Naive B cell (primary cell): ENCODE measurements around the gene TTBK2. TPM values are rescaled to one million over a fixed set of nuclear protein-coding genes. Genes with fewer than 3 reads are reported as not detected.
"Not testable (repeated sequence)": the region's sequence is repeated elsewhere in the genome, so short reads cannot be mapped to it uniquely, and the experiment has no call there.

Experiments
- ATAC-seq, 2 donors: fragments of 150-1000 bp; cut with Tn5 transposase; 2 replicates each; pipeline ENCODE4 v1.10.0; 2021; ENCODE audit warnings: low read depth in 2 of 2, mild to moderate bottlenecking in 2 of 2, moderate library complexity in 2 of 2
- DNase-seq: peaks from one replicate; pipeline ENCODE4 v3.0.0; 2022
- H3K27ac Mint-ChIP-seq, 6 donors: one replicate each; pipeline ENCODE4 v1.8.0; 2020 to 2022; ENCODE audit warnings: mild to moderate bottlenecking in 6 of 6, mixed read lengths in 6 of 6, moderate library complexity in 5 of 6, inconsistent platforms in 2 of 6
- H3K27me3 Mint-ChIP-seq, 3 donors: one replicate each; pipeline ENCODE4 v1.8.0; 2021 to 2022; ENCODE audit warnings: mixed read lengths in 3 of 3, mild to moderate bottlenecking in 1 of 3
- H3K36me3 Mint-ChIP-seq, 2 donors: one replicate each; pipeline ENCODE4 v1.8.0; 2020 to 2022; ENCODE audit warnings: mixed read lengths in 2 of 2, inconsistent platforms in 1 of 2, mild to moderate bottlenecking in 1 of 2
- H3K4me1 Mint-ChIP-seq, 3 donors: one replicate each; pipeline ENCODE4 v1.8.0; 2020 to 2022; ENCODE audit warnings: mixed read lengths in 3 of 3, inconsistent platforms in 1 of 3, mild to moderate bottlenecking in 1 of 3, moderate library complexity in 1 of 3
- H3K4me3 Mint-ChIP-seq, 8 donors: one replicate each; pipeline ENCODE4 v1.8.0; 2020 to 2022; ENCODE audit warnings: mild to moderate bottlenecking in 8 of 8, mixed read lengths in 8 of 8, moderate library complexity in 8 of 8, inconsistent platforms in 2 of 8
- H3K9me3 Mint-ChIP-seq, 7 donors: one replicate each; pipeline ENCODE4 v1.8.0; 2020 to 2022; ENCODE audit warnings: mixed read lengths in 7 of 7, mild to moderate bottlenecking in 5 of 7, inconsistent platforms in 2 of 7, moderate library complexity in 1 of 7
- polyA plus RNA-seq, 6 donors: library from polyadenylated mRNA; unstranded; fragments of 300-500 nt; fragmentation: Illumina TruSeq; gene quantifications; one replicate each; pipeline ENCODE4 v1.2.3, GENCODE V29; 2021; ENCODE audit warnings: low read depth in 6 of 6

Gene TTBK2
- polyA plus RNA-seq, 6 donors from 2014 or later = 5.7 to 12.0 (median 10.4) TPM

DNA sequence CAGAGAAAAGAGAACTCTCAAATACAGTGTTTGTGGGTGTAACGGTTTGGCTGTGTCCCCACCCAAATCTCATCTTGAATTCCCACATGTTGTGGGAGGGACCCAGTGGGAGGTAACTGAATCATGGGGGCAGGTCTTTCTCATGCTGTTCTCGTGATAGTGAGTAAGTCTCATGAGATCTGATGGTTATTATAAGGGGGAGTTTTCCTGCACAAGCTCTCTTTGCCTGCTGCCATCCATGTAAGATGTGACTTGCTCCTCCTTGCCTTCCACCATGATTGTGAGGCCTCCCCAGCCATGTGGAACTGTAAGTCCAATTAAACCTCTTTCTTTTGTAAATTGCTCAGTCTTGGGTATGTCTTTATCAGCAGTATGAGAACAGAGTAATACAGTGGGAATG, 158.8 kb downstream of the TTBK2 start:
- not testable (repeated sequence) for H3K4me1 Mint-ChIP-seq, H3K27me3 Mint-ChIP-seq, H3K27ac Mint-ChIP-seq, DNase-seq, ATAC-seq, H3K4me3 Mint-ChIP-seq
- Mint-ChIP-seq H3K36me3 (peaks cover 43 to 51% of the 10 kb centered on the region in 2 donors), H3K9me3 (peaks cover 5 to 49% (median 44%) of the 10 kb centered on the region in 7 donors)

DNA sequence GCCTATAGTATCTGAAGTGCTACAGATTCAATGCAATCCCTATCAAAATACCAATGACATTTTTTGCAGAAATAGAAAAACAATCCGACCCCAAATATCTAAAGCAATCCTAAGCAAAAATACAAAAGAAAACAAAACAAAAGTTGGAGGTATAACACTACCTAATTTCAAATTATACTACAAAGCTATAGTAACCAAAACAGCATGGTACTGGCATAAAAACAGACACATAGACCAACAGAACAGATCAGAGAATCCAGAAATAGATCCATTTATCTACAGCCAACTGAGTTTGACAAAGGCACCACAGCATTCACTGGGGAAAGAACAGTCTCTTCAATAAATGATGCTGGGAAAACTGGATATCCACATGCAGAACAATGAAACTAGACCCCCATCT, 159.8 kb downstream of the TTBK2 start:
- DNase-seq = no peak
- H3K27ac Mint-ChIP-seq = no peak overlapping the region
- peaks cover 40 to 41% of the 10 kb centered on the region in 2 donors for H3K36me3 Mint-ChIP-seq
- ATAC-seq = no peak
- no peaks in the 10 kb centered on the region for H3K27me3 Mint-ChIP-seq
- peaks cover 5 to 40% (median 33%) of the 10 kb centered on the region in 7 donors for H3K9me3 Mint-ChIP-seq
- H3K4me1 Mint-ChIP-seq = peaks cover 0 to 5% (median 0%) of the 10 kb centered on the region in 3 donors
- peak overlapping the region in 1 of 8 donors; percentile 61 for H3K4me3 Mint-ChIP-seq

DNA sequence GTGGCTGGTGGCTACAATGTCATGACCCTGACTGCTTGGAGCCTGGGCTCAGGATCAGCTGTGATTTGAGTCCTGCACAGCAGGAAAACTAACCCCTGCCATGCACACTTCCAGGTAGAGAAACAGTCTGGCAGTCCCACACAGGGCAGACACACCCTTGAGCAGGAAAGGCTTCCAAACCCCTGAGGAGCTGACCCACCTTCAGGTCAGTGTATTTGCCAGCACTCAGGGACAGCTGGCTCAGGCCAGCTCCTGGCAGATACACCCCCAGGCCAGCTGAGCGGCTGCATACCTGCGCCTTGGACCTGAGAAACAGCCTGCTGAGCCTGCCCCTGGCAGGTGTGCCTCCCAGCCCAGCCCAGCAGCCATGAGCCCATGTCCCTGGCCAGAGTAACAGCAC, 161.5 kb downstream of the TTBK2 start:
- ATAC-seq = no peak

DNA sequence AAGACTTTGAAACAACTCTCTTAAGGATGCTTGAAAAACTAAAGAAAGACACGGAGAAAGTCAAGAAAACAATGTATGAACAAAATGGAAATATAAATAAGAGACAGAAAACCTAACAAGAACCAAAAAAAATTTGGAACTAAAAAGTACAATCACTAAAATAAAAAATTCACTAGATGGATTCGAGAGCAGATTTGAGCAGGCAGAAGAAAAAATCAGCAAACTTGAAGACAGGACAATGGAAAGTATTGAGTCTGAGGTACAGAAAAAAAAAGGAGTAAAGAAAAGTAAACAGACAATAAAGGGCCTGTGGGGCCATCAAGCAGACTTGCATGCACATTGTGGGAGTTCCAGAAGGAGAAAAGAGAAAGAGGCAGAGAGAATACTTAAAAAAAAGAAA, 170.3 kb downstream of the TTBK2 start:
- H3K27ac Mint-ChIP-seq = peak overlapping the region in 1 of 6 donors; percentile 64
- H3K4me1 Mint-ChIP-seq = peaks cover 0 to 1% (median 0%) of the 10 kb centered on the region in 3 donors
- H3K9me3 Mint-ChIP-seq = peaks cover 5 to 23% (median 9%) of the 10 kb centered on the region in 7 donors
- peaks cover 40 to 46% of the 10 kb centered on the region in 2 donors for H3K36me3 Mint-ChIP-seq
- DNase-seq (no peak), ATAC-seq (no peak)
- no peaks in the 10 kb centered on the region for H3K27me3 Mint-ChIP-seq
- no peak overlapping the region for H3K4me3 Mint-ChIP-seq

More for the DNA sequence above, 161.5 kb downstream of the TTBK2 start:
- peaks cover 0 to 5% (median 0%) of the 10 kb centered on the region in 3 donors for H3K4me1 Mint-ChIP-seq
- H3K27ac Mint-ChIP-seq = no peak overlapping the region
- H3K27me3 Mint-ChIP-seq = no peaks in the 10 kb centered on the region
- DNase-seq = no peak
- H3K36me3 Mint-ChIP-seq = peaks cover 29% of the 10 kb centered on the region in 2 donors
- H3K4me3 Mint-ChIP-seq = no peak overlapping the region
- peaks cover 0 to 33% (median 27%) of the 10 kb centered on the region in 7 donors for H3K9me3 Mint-ChIP-seq

- ATAC-seq (no peak), DNase-seq (no peak)
- peaks cover 40 to 47% of the 10 kb centered on the region in 2 donors for H3K36me3 Mint-ChIP-seq
- H3K9me3 Mint-ChIP-seq = peaks cover 5 to 23% (median 9%) of the 10 kb centered on the region in 7 donors
- peaks cover 0 to 1% (median 0%) of the 10 kb centered on the region in 3 donors for H3K4me1 Mint-ChIP-seq
- no peak overlapping the region for H3K4me3 Mint-ChIP-seq
- H3K27me3 Mint-ChIP-seq = no peaks in the 10 kb centered on the region
- no peak overlapping the region for H3K27ac Mint-ChIP-seq
These were observed 171.3 kb downstream of the TTBK2 start for GRCh38 chr15:42749266-42749665.

DNA sequence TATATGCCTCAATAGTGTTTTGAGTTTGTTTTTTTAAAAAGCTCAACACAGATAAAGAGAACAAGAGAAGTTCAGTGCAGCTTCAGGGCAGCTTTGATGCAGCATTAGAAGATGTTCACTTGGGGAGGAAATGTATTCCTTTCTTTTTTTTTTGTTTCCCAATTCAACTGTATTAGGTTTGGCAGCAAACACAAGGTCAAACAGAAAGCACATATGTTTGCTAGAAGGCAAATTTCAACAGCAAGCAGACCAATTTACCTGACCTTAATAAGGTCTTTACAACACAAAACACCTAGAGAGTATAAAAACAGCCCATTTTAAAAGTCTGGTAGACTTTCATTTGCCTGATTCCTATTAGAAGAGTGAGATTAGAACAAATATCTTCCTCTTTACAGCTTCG, 176.4 kb downstream of the TTBK2 start:
- H3K4me1 Mint-ChIP-seq = peaks cover 0 to 1% (median 0%) of the 10 kb centered on the region in 3 donors

GRCh38 chr15:42742149-42742548, 178.4 kb downstream of the TTBK2 start:
- H3K9me3 Mint-ChIP-seq = no peaks in the 10 kb centered on the region
- H3K4me1 Mint-ChIP-seq = peaks cover 0 to 6% (median 6%) of the 10 kb centered on the region in 3 donors
- peak overlapping the region in 1 of 8 donors; percentile 15 for H3K4me3 Mint-ChIP-seq
- H3K27ac Mint-ChIP-seq = no peak overlapping the region
- no peak for ATAC-seq
- no peak for DNase-seq
- H3K27me3 Mint-ChIP-seq = no peaks in the 10 kb centered on the region
- peaks cover 7 to 9% of the 10 kb centered on the region in 2 donors for H3K36me3 Mint-ChIP-seq

More for the DNA sequence above, 176.4 kb downstream of the TTBK2 start:
- H3K9me3 Mint-ChIP-seq = no peaks in the 10 kb centered on the region
- ATAC-seq = no peak
- no peak for DNase-seq
- H3K4me3 Mint-ChIP-seq = no peak overlapping the region
- peaks cover 7 to 9% of the 10 kb centered on the region in 2 donors for H3K36me3 Mint-ChIP-seq
- H3K27ac Mint-ChIP-seq = peak overlapping the region in 1 of 6 donors; percentile 49
- no peaks in the 10 kb centered on the region for H3K27me3 Mint-ChIP-seq

- H3K27ac Mint-ChIP-seq = no peak overlapping the region
- H3K36me3 Mint-ChIP-seq = peaks cover 7 to 9% of the 10 kb centered on the region in 2 donors
- ATAC-seq (no peak), DNase-seq (no peak)
- no peaks in the 10 kb centered on the region for H3K9me3 Mint-ChIP-seq
- H3K27me3 Mint-ChIP-seq = no peaks in the 10 kb centered on the region
- peak overlapping the region in 1 of 8 donors; percentile 15 for H3K4me3 Mint-ChIP-seq
- H3K4me1 Mint-ChIP-seq = peaks cover 0 to 6% (median 6%) of the 10 kb centered on the region in 3 donors
These were observed 178.9 kb downstream of the TTBK2 start for GRCh38 chr15:42741710-42742109.

- H3K4me1 Mint-ChIP-seq = peaks cover 7 to 30% (median 11%) of the 10 kb centered on the region in 3 donors
- DNase-seq = no peak
- peak overlapping the region; percentile 73 to 92 (median 83) for H3K4me3 Mint-ChIP-seq
- no peaks in the 10 kb centered on the region for H3K9me3 Mint-ChIP-seq
- H3K27ac Mint-ChIP-seq = peak overlapping the region in 5 of 6 donors; percentile 63 to 93 (median 80)
- H3K27me3 Mint-ChIP-seq = no peaks in the 10 kb centered on the region
- H3K36me3 Mint-ChIP-seq = peaks cover 0 to 6% of the 10 kb centered on the region in 2 donors
- ATAC-seq = no peak
These were observed 182.8 kb downstream of the TTBK2 start for GRCh38 chr15:42737529-42738328.

- Mint-ChIP-seq H3K4me1 (peaks cover 7 to 30% (median 11%) of the 10 kb centered on the region in 3 donors), H3K36me3 (peaks cover 0 to 13% of the 10 kb centered on the region in 2 donors), H3K4me3 (peak within 1 kb of the TSS; percentile 73 to 92 (median 83)), H3K27me3 (no peaks in the 10 kb centered on the region), H3K9me3 (no peaks in the 10 kb centered on the region), H3K27ac (peak within 1 kb of the TSS in 5 of 6 donors; percentile 69 to 88 (median 80))
- ATAC-seq (peak; percentile 87 to 89), DNase-seq (peak; percentile 88)
These were observed 183.6 kb downstream of the TTBK2 start, which contains the start of gene CDAN1 for GRCh38 chr15:42736793-42737528. CDAN1 (minus strand) TSS chr15:42737128; CDS start chr15:42737102, 26 bp downstream.

DNA sequence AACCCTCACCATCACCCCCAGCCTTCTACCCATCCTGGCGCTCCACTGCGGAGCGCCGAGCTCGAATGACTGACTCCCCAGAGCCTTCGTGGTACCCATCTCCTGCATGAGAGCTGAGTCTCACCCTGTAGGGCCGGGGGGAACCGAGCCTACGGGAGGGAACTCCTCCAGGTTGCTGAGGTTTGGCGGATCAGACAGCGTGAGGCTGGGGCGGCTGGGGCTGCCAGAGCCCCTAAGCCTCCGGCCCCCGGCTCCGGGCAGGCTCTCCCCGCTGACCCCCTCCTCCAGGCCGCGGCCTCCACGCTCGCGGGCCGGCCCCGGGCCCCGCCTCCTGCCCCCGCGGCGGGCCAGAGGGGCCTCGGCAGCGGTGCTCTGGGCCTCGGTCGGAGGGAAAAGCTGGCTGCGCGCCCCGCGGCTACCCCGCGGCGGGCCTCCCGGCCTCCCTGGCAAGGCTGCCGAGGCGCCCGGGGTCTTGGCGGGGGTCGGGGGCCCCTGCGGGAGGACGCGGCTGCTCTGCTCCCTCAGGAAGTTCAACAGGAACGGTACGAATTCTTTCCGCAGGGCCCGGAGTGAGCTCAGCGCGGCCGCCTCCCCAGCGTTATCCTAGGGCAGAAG, 184.3 kb downstream of the TTBK2 start:
- ATAC-seq (peak in 1 of 2 donors; percentile 4), DNase-seq (no peak)
- peak overlapping the region in 4 of 6 donors; percentile 65 to 88 (median 70) for H3K27ac Mint-ChIP-seq

DNA sequence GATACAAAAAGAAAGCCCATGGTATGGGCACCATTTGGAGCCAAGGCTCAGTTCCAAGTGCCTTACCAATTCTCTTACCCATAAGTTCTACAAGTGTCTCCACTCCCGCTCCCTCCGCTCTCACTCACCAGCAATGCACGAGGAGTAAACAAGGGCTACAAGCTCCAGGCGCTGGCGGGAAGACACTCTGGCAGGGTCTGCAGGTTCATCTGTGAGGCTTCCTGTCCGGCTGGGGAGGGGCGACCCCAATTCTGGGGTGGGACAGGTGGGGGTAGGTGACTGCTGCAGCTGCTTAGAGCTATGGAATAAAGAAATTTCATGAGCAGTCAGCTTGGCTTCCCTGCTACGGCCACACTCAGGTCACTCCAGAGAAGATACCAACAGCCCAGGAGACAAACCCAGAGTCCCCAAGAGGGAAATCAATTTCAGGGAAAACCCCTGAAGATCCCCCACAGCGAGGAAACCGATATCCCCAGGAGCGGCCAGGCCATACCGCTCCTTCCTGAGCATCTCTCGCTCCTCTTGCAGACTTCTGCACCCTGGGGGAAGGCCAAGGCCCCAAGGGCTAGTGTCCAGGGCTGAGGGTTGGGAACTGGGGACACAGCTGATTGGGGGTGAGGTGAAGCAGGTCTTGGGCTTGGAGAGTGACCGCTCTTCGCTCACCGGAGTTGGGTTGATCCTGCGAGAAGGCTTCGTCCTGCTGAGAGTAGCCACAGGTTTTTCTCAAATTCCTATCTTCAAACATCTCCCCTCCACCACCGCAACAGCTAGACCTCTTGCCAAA, 185.0 kb downstream of the TTBK2 start:
- H3K9me3 Mint-ChIP-seq = no peaks in the 10 kb centered on the region
- DNase-seq = no peak
- peak overlapping the region; percentile 69 to 89 (median 77) for H3K4me3 Mint-ChIP-seq
- peak overlapping the region in 4 of 6 donors; percentile 60 to 88 (median 67) for H3K27ac Mint-ChIP-seq
- peaks cover 0 to 24% of the 10 kb centered on the region in 2 donors for H3K36me3 Mint-ChIP-seq
- ATAC-seq = no peak
- no peaks in the 10 kb centered on the region for H3K27me3 Mint-ChIP-seq
- H3K4me1 Mint-ChIP-seq = peaks cover 7 to 30% (median 11%) of the 10 kb centered on the region in 3 donors

More for the DNA sequence above, 184.3 kb downstream of the TTBK2 start:
- Mint-ChIP-seq H3K4me1 (peaks cover 7 to 30% (median 11%) of the 10 kb centered on the region in 3 donors), H3K9me3 (no peaks in the 10 kb centered on the region), H3K4me3 (peak overlapping the region; percentile 70 to 92 (median 80)), H3K36me3 (peaks cover 0 to 19% of the 10 kb centered on the region in 2 donors), H3K27me3 (no peaks in the 10 kb centered on the region)
